Uterus (tissue), 2 donors: Measurements from ENCODE around the gene DBH.

ENCODE experiments used
- POLR2A ChIP-seq, 2 donors: fragments of 450-650 bp; IDR thresholded peaks; one replicate each; pipeline ENCODE4 v1.6.1; 2016; ENCODE audit warnings: antibody characterized with exemption in 2 of 2, mild to moderate bottlenecking in 1 of 2, moderate library complexity in 1 of 2
- TF ChIP-seq, protein P1 (sequence below), 4 experiments: fragments of 200-600 bp in 2 of 4; fragments of 450-650 bp in 2 of 4; sonication (generic) in 2 of 4; IDR thresholded peaks; one replicate each; pipeline ENCODE4 v1.5.1; 2016 to 2019; ENCODE audit warnings: antibody characterized with exemption in 4 of 4, mild to moderate bottlenecking in 2 of 4, moderate library complexity in 1 of 4

DNA sequence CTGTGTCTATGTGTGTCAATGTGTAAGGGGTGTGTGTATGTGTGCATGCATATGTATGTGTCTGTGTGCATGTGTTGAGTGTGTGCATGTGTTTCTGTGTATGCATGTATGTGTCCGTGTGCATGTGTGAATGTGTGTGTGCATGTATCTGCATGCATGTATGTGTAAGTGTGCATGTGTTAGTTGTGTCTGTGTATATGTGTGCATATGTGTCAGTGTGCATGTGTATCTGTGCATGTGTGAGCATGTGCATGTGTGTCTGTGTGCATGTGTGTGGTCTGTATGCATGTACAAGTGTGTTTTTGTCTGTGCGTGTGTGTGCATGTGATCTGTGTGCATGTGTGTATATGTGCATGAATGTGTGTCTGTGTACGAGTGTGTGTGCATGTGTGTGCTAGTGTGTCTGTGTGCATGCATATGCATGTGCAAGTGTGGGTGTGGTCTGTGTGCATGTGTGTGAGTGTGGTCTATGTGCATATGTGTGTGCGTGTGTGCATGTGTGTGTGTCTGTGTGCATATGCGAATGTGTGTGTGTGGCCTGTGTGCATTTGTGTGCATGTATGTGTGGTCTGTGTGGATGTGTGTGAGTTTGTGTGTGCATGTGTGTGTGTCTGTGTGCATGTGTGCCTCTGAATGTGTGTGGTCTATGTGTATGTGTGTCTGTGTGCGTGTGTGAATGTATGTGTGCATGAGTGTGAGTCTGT lies 36.5 kb upstream of the DBH start:
- TF ChIP-seq, protein P1, sequence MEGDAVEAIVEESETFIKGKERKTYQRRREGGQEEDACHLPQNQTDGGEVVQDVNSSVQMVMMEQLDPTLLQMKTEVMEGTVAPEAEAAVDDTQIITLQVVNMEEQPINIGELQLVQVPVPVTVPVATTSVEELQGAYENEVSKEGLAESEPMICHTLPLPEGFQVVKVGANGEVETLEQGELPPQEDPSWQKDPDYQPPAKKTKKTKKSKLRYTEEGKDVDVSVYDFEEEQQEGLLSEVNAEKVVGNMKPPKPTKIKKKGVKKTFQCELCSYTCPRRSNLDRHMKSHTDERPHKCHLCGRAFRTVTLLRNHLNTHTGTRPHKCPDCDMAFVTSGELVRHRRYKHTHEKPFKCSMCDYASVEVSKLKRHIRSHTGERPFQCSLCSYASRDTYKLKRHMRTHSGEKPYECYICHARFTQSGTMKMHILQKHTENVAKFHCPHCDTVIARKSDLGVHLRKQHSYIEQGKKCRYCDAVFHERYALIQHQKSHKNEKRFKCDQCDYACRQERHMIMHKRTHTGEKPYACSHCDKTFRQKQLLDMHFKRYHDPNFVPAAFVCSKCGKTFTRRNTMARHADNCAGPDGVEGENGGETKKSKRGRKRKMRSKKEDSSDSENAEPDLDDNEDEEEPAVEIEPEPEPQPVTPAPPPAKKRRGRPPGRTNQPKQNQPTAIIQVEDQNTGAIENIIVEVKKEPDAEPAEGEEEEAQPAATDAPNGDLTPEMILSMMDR (IDR thresholded peaks at IDR 0.05), result no peak
- no peak for TF ChIP-seq POLR2A (IDR thresholded peaks at IDR 0.05)
